ENCODE data around the gene LIMD2.

Gene LIMD2

DNA sequence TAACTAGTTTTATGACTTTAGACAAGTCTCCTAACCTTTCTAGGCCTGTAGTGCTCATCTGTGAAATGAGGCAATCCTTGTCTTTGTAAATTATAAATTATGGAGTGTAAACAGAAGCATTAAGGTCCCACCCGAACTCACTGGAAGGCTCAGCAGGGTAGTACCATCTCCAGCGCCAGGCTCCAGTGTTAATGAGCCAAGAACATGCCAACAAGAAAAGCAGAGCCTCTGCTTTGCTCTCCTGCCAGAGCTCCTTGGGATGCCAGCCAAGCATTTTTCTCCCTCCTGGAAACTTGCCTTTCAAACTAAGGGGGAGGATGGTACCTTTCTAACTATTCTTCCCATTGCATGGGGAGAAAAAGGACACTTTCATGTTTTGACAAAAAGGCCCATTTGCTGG is 14.9 kb downstream of the LIMD2 start:
- DNase-seq (ENCODE audit: low read depth, low spot score) = no peak
- TF ChIP-seq CTCF (IDR thresholded peaks at IDR 0.05; ENCODE audit: low read depth, low read length) = no peak
- H3K4me3 ChIP-seq (ENCODE audit: low read depth, low read length) = no peak overlapping the region
- in situ Hi-C loops (cut with HindIII; ENCODE audit: low sequenced_read_pairs) = no loop called here

GRCh38 chr17:63682981-63683380 is 16.9 kb downstream of the LIMD2 start:
- TF ChIP-seq CTCF (IDR thresholded peaks at IDR 0.05; ENCODE audit: low read depth, low read length) = no peak
- H3K4me3 ChIP-seq (ENCODE audit: low read depth, low read length) = no peak overlapping the region
- DNase-seq (ENCODE audit: low read depth, low spot score) = no peak
- in situ Hi-C loops (cut with HindIII; ENCODE audit: low sequenced_read_pairs) = no loop called here

- TF ChIP-seq CTCF (IDR thresholded peaks at IDR 0.05; ENCODE audit: low read depth, low read length) = no peak
- H3K4me3 ChIP-seq (ENCODE audit: low read depth, low read length) = no peak overlapping the region
- DNase-seq (ENCODE audit: low read depth, low spot score) = no peak
- in situ Hi-C loops (cut with HindIII; ENCODE audit: low sequenced_read_pairs) = no loop called here
Measured at GRCh38 chr17:63682441-63682840, 17.5 kb downstream of the LIMD2 start.

DNA sequence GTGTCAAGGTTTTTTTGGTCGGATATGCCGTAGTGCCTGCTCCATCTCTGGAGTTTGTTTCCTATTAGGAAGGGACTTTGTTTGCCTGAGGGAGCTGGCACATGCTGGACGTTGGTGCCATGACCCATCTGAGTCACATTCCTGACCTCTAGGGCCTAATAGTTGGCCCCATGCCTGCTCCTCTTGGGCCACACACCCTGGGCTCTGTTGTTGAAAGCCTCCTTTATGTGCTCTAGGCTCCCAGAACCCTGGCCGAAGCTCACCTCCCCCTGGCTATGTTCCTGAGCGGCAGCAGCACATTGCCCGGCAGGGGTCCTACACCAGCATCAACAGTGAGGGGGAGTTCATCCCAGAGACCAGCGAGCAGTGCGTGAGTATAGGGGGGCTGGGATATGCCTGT is 18.4 kb downstream of the LIMD2 start:
- H3K4me3 ChIP-seq (ENCODE audit: low read depth, low read length) = no peak overlapping the region
- TF ChIP-seq CTCF (IDR thresholded peaks at IDR 0.05; ENCODE audit: low read depth, low read length) = no peak
- DNase-seq (ENCODE audit: low read depth, low spot score) = no peak
- in situ Hi-C loops (cut with HindIII; ENCODE audit: low sequenced_read_pairs) = no loop called here

- TF ChIP-seq CTCF (IDR thresholded peaks at IDR 0.05; ENCODE audit: low read depth, low read length) = no peak
- no peak for DNase-seq (ENCODE audit: low read depth, low spot score)
- in situ Hi-C loops (cut with HindIII; ENCODE audit: low sequenced_read_pairs) = no loop called here
- no peak overlapping the region for H3K4me3 ChIP-seq (ENCODE audit: low read depth, low read length)
Measured at GRCh38 chr17:63680700-63681099, 19.2 kb downstream of the LIMD2 start.

DNA sequence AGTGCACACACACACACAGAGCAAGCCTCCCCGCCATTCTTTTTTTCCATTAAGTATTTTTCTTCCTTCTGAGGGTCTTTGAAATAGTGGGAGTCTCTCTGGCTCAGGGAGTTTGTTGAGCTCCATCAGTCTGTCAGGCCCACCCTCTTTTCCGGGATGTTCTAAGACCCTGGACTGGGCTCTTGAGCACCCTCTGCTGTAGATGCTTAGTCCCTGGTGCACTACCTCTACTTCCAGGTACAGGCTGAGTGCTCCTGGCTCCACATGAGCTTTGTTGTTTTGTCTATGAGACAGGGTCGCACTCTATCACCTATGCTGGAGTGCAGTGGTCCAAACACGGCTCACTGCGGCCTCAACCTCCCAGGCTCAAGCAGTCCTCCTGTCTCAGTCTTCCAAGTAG is 20.7 kb downstream of the LIMD2 start:
- no peak for TF ChIP-seq CTCF (IDR thresholded peaks at IDR 0.05; ENCODE audit: low read depth, low read length)
- no peak overlapping the region for H3K4me3 ChIP-seq (ENCODE audit: low read depth, low read length)
- in situ Hi-C loops (cut with HindIII; ENCODE audit: low sequenced_read_pairs) = no loop called here
- no peak for DNase-seq (ENCODE audit: low read depth, low spot score)

- TF ChIP-seq CTCF (IDR thresholded peaks at IDR 0.05; ENCODE audit: low read depth, low read length) = no peak
- no peak for DNase-seq (ENCODE audit: low read depth, low spot score)
Measured at GRCh38 chr17:63676584-63676983, 23.3 kb downstream of the LIMD2 start.

More at GRCh38 chr17:63676584-63676983, 23.3 kb downstream of the LIMD2 start:
- no peak overlapping the region for H3K4me3 ChIP-seq (ENCODE audit: low read depth, low read length)
- in situ Hi-C loops (cut with HindIII; ENCODE audit: low sequenced_read_pairs) = no loop called here
